Caco-2 (cell line): Measurements from ENCODE around the gene KRT78. TPM values are rescaled to one million over a fixed set of nuclear protein-coding genes. Genes with fewer than 3 reads are reported as not detected.

Source experiments
- BruUV-seq: library from RNA; stranded (reverse); fragments of 400-500 nt; replicated peaks from 2 replicates; lab custom pipeline; 2021; lab: Mats Ljungman, UMichigan
- CTCF ChIA-PET: fragments of 300-600 bp; sonication (Branson Sonifier 250); formaldehyde crosslinking; loops from one replicate; lab custom pipeline; 2022; ENCODE audit warnings: antibody characterized with exemption; lab: Charles Lee
- POLR2A ChIA-PET: fragments of 300-600 bp; sonication (Branson Sonifier 250); formaldehyde crosslinking; loops from one replicate; lab custom pipeline; 2022; ENCODE audit warnings: antibody characterized with exemption; lab: Charles Lee
- DNase-seq, 2 experiments: peaks; one replicate each; pipeline versions ENCODE4 v3.0.0 to v3.0.0-alpha.2; 2020 to 2022
- H3K27me3 ChIP-seq: replicated peaks from 2 replicates; pipeline ENCODE4 v1.6.0; 2011; ENCODE audit warnings: low read length; ENCODE audit not compliant: control insufficient read depth, insufficient read depth
- H3K36me3 ChIP-seq: 2 replicates; pipeline ENCODE4 v1.5.1; 2011; ENCODE audit warnings: low read length; ENCODE audit not compliant: control insufficient read depth, insufficient read depth
- H3K4me1 ChIP-seq: fragments of 250-450 bp; sonication (Bioruptor Pico); 2 replicates; pipeline ENCODE4 v1.5.1; 2020; ENCODE audit warnings: mild to moderate bottlenecking
- H3K4me3 ChIP-seq: 2 replicates; pipeline ENCODE4 v1.5.1; 2011; ENCODE audit warnings: low read depth, mild to moderate bottlenecking, control low read depth, low read length
- H3K9me3 ChIP-seq: fragments of 250-450 bp; sonication (Bioruptor Pico); 2 replicates; pipeline ENCODE4 v1.5.1; 2020; ENCODE audit warnings: mild to moderate bottlenecking, moderate library complexity
- H3K27ac Mint-ChIP-seq: one replicate; pipeline ENCODE4 v1.8.0; 2022; ENCODE audit warnings: mixed read lengths; ENCODE audit not compliant: unreplicated experiment
- H3K27me3 Mint-ChIP-seq: one replicate; pipeline ENCODE4 v1.8.0; 2022; ENCODE audit warnings: mixed read lengths; ENCODE audit not compliant: insufficient read depth, unreplicated experiment
- H3K36me3 Mint-ChIP-seq: one replicate; pipeline ENCODE4 v1.8.0; 2022; ENCODE audit warnings: mild to moderate bottlenecking, mixed read lengths; ENCODE audit not compliant: insufficient read depth, unreplicated experiment
- H3K4me1 Mint-ChIP-seq: one replicate; pipeline ENCODE4 v1.8.0; 2022; ENCODE audit warnings: low read depth, mixed read lengths; ENCODE audit not compliant: unreplicated experiment
- H3K4me3 Mint-ChIP-seq: one replicate; pipeline ENCODE4 v1.8.0; 2022; ENCODE audit warnings: mild to moderate bottlenecking, moderate library complexity, mixed read lengths; ENCODE audit not compliant: unreplicated experiment
- H3K9me3 Mint-ChIP-seq: one replicate; pipeline ENCODE4 v1.8.0; 2022; ENCODE audit warnings: mixed read lengths; ENCODE audit not compliant: unreplicated experiment
- CTCF ChIP-seq, 2 experiments: fragments of 200-600 bp in 1 of 2; IDR thresholded peaks; 1 replicate in 1 of 2; 2 replicates in 1 of 2; pipeline versions ENCODE4 v1.5.1 to v1.8.0; 2011 to 2022; ENCODE audit warnings: antibody characterized with exemption in 1 of 2, control low read depth in 1 of 2, inconsistent platforms in 1 of 2, low read depth in 1 of 2, low read length in 1 of 2, mild to moderate bottlenecking in 1 of 2, moderate library complexity in 1 of 2; ENCODE audit not compliant: insufficient read depth in 1 of 2, severe bottlenecking in 1 of 2, unreplicated experiment in 1 of 2
- intact Hi-C: fragments of 100-400 bp; cut with micrococcal nuclease; formaldehyde crosslinking; loops from one replicate; pipeline ENCODE4 v1.10.0; 2022; ENCODE audit not compliant: unreplicated experiment
- total RNA-seq: library from RNA; stranded (reverse); gene quantifications from 2 replicates; pipeline ENCODE4 v1.2.3, GENCODE V29; 2022

The KRT78 gene
- total RNA-seq, 1 experiment from 2014 or later, result not detected

GRCh38 chr12:52891044-52891443 lies 42.2 kb upstream of the KRT78 start:
- Mint-ChIP-seq H3K9me3 (no peaks in the 10 kb centered on the region), H3K4me1 (peaks cover 39% of the 10 kb centered on the region), H3K27ac (peak overlapping the region; percentile 81), H3K27me3 (peaks cover 2% of the 10 kb centered on the region), H3K4me3 (no peak overlapping the region), H3K36me3 (peaks cover 91% of the 10 kb centered on the region)
- CTCF ChIA-PET, result no interaction called here
- Histone ChIP-seq H3K4me1 (peaks cover 34% of the 10 kb centered on the region), H3K4me3 (no peak overlapping the region), H3K36me3 (peaks cover 2% of the 10 kb centered on the region), H3K9me3 (no peaks in the 10 kb centered on the region), H3K27me3 (no peaks in the 10 kb centered on the region)
- no peak for DNase-seq
- no peak for TF ChIP-seq CTCF (IDR thresholded peaks at IDR 0.05; ENCODE audit: insufficient read depth in 1 of 2, low read depth in 1 of 2, low read length in 1 of 2, severe bottlenecking in 1 of 2, unreplicated experiment in 1 of 2)
- BruUV-seq, result no TSS peak
- intact Hi-C loops, result no loop called here
- POLR2A ChIA-PET, result no interaction called here

- H3K27ac Mint-ChIP-seq, result peak overlapping the region; percentile 81
- peaks cover 85% of the 10 kb centered on the region for H3K36me3 Mint-ChIP-seq
Measured at GRCh38 chr12:52890417-52890816, 41.6 kb upstream of the KRT78 start.

More at GRCh38 chr12:52890417-52890816, 41.6 kb upstream of the KRT78 start:
- H3K4me1 Mint-ChIP-seq, result peaks cover 33% of the 10 kb centered on the region
- peak overlapping the region; percentile 38 for H3K4me3 Mint-ChIP-seq
- H3K9me3 Mint-ChIP-seq, result no peaks in the 10 kb centered on the region
- Histone ChIP-seq H3K27me3 (no peaks in the 10 kb centered on the region), H3K4me3 (no peak overlapping the region), H3K9me3 (no peaks in the 10 kb centered on the region), H3K36me3 (no peaks in the 10 kb centered on the region), H3K4me1 (peaks cover 34% of the 10 kb centered on the region)
- H3K27me3 Mint-ChIP-seq, result peaks cover 2% of the 10 kb centered on the region
- no peak for TF ChIP-seq CTCF (IDR thresholded peaks at IDR 0.05; ENCODE audit: insufficient read depth in 1 of 2, low read depth in 1 of 2, low read length in 1 of 2, severe bottlenecking in 1 of 2, unreplicated experiment in 1 of 2)
- CTCF ChIA-PET, result no interaction called here
- POLR2A ChIA-PET, result interaction anchor here (1.1 to 1.2 kb wide), 2 partner anchors 15 to 87 kb away, joined by 4 read pairs; partner anchors contain the start of gene KRT8
- no peak for DNase-seq
- no TSS peak for BruUV-seq
- intact Hi-C loops, result no loop called here
